KG1 (cell line): ENCODE data around the gene DCUN1D3.
A peak's percentile ranks its signal among the peaks of the same experiment; 100 is the strongest.
"Not testable (repeated sequence)": the region's sequence is repeated elsewhere in the genome, so short reads cannot be mapped to it uniquely, and the experiment has no call there.

Experiments used
- DNase-seq: peaks from one replicate; lab custom pipeline; 2025; lab: John Stamatoyannopoulos, UW

The DCUN1D3 gene, protein sequence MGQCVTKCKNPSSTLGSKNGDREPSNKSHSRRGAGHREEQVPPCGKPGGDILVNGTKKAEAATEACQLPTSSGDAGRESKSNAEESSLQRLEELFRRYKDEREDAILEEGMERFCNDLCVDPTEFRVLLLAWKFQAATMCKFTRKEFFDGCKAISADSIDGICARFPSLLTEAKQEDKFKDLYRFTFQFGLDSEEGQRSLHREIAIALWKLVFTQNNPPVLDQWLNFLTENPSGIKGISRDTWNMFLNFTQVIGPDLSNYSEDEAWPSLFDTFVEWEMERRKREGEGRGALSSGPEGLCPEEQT

DNA sequence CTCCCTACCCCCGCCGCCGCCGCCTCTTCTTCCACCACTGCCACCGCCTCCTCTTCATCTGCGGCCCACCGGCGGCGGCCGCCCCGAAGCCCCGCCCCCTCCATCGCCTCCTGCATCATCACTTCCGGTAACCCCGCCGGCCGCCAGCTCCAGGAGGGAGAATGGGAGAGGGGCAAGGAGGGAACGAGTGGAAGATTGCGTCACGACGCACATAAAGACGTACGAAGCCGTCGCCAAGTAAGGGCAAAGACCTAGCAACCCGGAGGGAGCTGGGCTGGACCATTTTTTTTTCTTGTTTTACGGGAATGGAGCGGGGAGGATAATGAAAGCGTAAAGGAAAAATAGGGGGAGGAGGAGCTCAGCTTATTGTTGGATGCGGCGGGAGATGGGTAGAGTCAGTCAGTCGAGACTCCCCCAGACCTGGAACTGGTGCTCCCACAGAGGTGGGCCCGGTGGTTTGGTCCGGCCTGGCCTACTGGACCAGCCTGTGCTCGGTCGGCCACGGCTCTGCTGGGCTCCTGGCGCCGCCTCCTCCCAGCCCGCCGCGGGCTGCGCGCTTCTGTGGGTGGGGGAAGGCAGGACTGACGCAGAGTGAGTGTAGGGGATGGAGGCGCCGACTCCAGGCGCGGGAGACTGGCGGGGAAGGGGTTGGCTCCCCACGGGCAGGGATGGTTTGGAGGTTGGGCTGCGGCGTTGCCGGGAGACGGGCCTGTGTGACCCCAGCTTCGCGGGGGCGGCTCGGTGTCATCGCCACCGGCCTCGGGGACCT lies at the start of gene DCUN1D3, which contains the start of gene LYRM1:
TSS of gene DCUN1D3 (minus strand) at position 60 of the 769 bp plus-strand sequence. CDS start 37,820 bp downstream, outside the sequence.
TSS of gene LYRM1 (plus strand) at position 473 of the 769 bp plus-strand sequence. CDS start 14,785 bp downstream, outside the sequence.
- DNase-seq, result peak; percentile 97

DNA sequence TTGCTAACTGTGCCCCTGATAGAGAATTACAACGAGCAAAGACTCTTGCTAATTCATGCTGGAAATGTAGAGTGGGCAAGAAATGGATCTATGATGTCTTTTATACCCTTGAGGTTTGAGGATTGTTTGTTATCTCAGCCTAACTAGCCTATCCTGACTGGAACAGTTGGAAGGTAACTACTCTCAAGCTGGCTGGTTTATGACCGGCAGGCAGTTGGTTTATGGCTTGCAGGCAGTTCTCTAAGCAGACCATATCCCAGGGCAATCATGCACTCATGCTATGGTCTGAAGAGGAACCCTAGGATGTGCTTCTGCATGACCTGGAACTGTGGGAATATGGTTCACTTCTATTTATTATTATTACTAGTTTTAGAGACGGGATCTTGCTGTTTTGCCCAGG lies 49.5 kb upstream of the DCUN1D3 start:
- DNase-seq, result no peak

DNA sequence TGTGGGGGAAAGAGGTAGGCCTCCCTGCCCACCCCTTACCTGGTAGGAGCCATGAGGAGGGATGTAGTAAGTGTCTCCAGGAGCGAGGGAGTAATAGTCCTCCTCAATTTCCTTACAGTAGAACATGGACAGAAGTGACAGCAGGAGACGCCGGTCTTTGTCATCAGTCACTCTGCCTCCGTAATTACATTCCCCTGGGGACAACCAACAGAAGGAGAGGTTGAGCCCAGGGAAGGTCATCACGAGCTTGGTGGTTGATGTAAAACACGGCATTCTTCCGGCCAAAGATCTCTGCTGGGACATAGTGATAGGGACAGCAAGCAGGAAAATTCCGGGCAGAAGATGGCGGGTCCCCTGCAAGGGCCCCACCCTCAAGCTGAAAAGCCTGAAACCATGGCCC lies 48.3 kb upstream of the DCUN1D3 start:
- no peak for DNase-seq

DNA sequence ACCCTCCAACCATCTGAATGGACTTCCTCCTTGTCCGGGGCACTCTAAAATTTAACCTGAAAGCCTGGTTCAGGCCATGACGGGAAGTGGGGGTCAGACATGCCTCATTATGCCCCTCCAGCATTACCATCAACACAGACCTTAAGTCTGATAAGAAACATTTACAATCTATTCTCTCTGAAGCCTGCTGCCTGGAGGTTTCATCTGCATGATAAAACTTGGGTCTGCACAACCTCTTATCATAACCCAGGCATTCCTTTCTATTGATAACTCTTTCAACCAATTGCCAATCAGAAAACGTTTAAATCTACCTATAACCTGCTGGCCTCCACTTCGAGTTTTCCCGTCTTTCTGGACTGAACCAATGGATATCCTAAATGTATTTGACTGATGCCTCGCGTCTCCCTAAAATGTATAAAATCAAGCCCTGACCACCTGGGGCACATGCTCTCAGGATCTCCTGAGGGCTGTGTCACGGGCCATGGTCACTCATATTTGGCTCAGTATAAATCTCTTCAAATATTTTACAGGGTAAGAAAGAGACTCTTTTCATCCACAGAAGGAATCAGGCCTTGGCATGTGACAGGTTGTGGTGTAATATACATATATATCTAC lies 46.0 kb upstream of the DCUN1D3 start:
- no peak for DNase-seq

DNA sequence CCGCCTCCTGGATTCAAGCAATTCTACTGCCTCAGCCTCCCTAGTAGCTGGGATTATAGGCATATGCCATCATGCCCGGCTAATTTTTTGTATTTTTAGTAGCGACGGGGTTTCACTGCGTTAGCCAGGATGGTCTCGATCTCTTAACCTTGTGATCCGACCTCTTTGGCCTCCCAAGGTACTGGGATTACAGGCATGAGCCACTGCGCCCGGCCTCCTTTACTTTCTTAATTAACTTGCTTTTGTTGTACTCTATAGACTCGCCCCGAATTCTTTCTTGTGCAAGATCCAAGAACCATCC lies 45.4 kb upstream of the DCUN1D3 start:
- not testable (repeated sequence) for DNase-seq

DNA sequence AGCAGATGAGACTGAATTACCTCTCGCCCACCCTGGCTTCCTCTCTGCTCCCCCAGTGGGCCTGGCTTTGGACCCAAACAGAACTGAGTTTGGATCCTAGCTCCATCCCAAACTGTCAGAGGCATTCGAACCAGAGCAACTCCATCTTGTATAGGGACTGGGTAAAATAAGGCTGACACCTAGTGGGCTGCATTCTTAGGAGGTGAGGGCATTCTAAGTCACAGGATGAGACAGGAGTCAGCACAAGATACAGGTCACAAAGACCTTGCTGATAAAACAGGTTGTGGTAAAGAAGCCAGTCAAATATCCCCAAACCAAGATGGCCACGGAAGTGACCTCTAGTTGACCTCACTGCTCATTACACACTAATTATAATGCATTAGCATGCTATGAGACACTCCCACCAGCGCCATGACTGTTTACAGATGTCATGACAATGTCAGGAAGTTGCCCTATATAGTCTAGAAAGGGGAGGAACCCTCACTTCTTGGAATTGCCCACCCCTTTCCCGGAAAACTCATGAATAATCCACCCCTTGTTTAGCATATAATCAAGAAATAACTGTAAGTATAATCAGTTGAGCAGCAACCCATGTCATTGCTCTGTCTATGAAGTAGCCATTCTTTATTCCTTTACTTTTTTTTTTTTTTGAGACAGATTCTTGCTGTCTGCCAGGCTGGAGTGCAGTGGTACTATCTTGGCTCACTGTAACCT lies 44.9 kb upstream of the DCUN1D3 start:
- no peak for DNase-seq

DNA sequence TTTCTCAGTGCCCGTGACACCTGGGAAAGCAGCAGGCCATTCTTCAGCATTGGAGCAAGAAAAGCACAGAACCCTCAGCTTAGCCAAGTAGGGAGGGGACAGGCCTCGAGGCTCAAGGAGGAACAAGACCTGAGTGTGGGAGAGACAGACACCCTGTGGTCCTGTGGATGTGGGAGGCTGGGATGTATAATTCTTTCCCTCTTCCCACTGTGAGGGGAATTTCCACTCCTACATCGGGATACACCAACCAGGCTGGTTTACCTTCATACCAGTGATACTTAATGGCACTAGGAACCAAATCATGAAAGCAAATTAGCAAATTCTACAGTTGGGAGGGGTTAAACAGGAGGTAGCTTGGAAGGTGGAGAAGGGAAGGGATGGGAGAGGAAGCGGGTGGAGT lies 42.1 kb upstream of the DCUN1D3 start:
- no peak for DNase-seq

DNA sequence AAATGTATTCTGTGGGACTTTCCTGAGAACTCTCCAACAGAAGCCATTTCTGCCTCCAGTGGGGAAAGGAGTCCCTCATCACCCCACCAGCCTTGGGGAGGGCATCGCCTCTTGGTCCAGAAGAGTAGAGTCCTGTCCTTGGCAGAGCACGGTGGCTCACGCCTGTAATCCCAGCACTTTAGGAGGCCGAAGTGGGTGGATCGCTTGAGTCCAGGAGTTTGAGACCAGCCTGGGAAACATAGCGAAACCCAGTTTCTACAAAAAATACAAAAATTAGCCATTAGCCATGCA lies 41.4 kb upstream of the DCUN1D3 start:
- no peak for DNase-seq

DNA sequence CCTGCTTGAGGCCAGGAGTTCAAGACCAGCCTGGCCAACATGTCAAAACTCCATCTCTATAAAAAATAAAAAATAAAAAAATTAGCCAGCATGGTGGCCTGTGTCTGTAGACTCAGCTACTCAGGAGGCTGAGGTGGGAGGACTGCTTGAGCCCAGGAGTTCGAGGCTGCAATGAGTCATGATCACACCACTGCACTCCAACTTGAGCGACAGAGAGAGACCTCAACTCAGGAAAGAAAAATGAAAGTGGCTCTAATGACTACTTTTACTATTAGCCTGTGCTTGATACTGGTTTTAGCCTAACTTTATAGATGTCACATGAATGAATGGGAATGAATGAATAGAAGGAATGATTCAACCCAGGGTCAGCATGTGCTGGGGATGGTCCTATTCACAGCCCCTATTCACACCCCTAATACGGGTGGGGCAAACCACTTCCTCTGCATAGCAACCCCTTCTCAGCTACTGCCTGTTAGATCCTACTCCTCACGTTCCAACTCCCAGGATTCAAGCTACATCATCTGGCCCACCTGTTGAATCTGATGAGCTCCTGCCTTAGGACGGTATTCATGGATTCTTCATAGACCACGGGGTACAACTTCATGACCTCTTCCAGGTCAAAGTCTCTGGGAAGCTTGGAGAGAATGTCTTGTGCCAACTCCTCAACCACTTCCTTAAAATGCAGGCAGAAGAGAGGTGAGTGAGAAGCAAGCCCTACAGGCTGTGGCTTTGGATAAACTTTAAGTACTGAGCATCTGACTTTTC lies 40.9 kb upstream of the DCUN1D3 start:
- DNase-seq, result no peak

DNA sequence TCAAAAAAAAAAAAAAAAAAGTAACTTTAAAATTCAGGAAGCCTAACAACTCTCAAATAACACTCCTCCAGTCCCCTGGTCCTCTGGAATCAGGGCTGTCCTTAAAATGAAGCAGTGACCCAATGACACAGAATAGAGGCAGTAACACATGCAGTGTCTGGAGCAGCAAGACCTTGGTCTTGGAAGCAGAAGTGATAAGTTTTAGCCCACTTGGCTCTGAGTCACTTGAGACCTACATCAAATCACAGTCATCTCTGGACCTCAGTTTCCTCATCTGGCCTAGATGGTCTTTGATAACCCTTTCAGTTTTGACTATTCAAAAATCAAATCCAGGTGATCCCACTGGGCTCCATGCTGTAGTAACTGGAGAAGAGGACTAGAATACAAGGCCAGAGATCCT lies 39.5 kb upstream of the DCUN1D3 start:
- no peak for DNase-seq

DNA sequence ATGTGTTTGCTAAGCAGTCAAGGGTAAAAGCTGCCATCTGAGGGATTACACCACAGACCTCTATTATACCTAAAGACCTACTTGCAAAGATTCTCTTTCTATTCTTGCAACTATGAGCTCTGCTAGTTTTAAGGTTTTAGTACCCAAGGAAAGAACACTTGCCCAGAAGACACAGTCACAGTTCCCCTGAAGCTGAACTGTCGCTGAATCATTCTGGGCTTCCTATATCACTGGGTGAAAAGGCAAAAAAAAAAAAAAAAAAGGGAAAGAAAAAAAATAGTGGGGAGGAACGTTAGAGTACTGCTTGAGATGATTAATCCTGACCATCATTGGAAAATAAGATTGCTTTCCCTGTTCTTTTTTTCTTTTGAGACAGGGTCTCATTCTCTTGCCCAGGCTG lies 38.3 kb upstream of the DCUN1D3 start:
- no peak for DNase-seq

DNA sequence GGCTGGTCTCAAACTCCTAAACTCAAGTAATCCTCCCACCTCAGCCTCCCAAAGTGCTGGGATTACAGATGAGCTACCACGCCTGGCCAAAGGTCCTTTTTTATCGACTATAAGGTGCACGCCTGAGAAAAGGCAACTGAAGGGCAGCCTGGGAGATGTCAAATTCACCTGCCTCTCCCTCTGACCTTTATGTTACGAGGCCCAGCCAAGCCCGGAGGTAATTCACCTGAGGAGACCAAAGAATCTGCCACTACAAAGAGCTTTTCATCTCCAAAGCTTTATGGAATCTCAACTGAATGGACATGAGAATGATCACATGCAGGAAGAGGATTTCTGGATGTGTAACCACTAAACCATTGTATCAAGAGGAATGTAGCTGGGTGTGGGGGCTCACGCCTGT lies 37.6 kb upstream of the DCUN1D3 start:
- DNase-seq, result no peak

DNA sequence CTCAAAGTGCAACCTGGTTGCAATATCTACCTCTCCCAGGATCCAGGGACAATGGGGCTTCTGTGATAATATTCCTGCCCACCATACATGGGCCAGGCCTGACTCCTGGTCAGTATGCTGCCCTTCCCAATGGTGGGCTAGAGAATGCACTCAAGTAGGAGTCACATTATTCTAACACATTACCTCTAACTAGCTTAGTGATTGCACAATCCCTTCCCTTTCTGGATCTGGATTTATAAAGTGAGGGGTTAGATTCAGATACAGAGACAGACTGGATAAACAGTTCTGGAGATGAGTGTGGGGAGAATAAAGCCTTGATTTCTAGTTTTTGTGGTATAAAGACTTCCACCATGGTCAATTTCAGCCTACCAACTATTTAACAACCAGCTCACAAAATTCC lies 33.4 kb upstream of the DCUN1D3 start:
- no peak for DNase-seq

DNA sequence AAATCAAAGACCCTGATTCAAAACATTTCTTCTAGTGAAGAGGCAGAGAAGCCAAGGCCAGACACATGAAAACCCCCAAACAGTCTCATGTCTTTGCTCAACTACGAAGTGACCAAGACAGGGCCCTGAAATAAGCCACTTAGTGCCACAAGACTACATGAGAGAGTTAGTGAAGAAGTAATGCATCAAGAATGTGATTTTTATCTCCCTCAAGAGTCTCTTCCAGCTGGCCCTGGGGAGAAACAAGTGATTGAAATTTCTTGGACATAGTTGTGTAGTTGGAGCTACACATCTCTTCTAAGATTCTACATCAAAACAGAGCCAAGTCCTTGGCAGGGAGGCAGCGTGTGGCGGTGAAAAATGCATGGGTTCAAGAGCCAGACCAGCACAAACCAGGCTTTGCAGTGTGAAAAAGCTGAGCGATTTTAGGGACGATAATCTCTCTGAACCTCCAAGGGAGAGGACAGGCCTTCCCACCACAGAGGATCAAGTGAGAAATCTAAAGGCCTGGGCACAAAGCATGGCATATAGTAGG lies 31.0 kb upstream of the DCUN1D3 start:
- no peak for DNase-seq

DNA sequence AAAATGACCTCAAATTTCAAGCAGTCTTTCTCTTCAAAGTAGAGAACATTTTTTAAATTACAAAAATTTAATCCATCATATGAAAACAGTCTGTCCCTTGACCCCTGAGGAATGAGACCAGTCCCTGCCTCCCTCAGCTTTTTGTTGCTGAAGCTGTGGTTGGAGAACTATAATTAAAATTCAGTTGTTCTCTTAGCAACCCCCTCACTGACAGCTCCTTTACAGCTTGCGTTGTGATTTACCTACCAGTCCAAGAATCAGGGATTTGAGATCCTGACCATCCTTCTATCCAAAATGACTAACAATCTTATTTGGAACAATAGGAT lies 30.2 kb upstream of the DCUN1D3 start:
- DNase-seq, result no peak

DNA sequence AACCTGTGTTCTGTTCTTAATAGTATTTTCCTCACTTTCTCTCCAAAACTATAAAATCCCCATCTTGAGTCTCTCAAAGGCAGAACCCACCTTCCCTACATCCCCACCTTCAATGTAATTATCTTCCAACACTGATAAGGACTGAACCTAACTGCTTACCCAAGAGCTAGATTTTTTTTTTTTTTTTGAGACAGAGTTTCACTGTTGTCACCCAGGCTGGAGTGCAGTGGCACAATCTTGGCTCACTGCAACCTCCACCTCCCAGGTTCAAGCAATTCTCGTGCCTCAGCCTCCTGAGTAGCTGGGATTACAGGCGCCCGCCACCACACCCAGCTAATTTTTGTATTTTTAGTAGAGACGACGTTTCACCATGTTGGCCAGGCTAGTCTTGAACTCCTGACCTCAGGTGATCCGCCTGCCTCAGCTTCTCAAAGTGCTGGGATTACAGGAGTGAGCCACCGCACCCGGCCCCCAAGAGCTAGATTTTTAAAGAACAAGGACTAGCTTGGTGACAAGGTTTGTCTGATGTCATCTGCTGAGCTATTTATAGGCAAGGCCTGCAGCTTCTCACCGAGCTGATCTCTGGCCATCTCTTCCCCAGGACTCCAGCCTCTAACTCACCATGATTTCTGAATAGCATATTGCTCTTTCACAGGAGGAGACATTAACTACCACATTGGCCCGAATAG lies 29.7 kb upstream of the DCUN1D3 start:
- not testable (repeated sequence) for DNase-seq

DNA sequence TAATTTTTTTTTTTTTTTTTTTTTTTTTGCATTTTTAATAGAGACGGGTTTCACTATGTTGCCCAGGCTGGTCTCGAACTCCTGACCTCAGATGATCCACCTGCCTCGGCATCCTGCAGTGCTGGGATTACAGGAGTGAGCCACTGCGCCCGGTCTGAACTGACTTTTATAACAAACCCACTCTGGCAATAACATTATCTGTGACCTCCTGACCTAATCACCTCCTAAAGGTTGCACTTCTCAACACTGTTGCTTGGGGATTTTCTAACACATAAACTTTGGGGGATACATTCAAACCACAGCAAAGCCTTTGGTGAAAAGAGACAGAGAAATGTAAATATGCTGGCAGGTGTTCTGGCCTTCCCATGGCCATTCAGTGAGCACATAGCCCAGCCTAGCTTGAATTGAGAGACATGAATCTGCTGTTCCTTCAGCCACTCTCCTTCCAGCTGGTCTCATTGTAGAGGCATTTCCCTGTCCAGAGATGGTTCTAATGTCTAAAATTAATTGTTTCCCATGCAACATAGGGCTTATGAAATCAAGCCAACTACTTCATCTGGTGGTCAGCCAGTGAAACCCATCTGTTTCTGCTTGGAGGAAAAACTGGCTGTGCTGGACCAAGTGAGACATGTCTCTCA lies 28.7 kb upstream of the DCUN1D3 start:
- no peak for DNase-seq

DNA sequence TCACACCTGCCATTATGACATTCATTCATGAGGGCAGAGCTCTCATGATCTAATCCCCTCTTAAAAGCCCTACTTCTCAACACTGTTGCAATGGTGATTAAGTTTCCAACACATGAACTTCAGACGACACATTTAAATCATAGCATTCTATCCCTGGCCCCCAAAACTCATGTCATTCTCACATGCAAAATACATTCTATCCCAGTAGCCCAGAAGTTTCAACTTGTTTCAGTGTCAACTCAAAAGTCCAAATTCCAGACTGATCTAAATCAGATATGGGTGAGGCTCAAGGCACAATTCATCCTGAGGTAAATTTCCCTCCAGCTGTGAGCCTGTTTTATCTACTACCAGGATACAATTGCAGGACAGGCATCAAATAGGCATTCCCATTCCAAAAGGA lies 25.6 kb upstream of the DCUN1D3 start:
- DNase-seq, result no peak

DNA sequence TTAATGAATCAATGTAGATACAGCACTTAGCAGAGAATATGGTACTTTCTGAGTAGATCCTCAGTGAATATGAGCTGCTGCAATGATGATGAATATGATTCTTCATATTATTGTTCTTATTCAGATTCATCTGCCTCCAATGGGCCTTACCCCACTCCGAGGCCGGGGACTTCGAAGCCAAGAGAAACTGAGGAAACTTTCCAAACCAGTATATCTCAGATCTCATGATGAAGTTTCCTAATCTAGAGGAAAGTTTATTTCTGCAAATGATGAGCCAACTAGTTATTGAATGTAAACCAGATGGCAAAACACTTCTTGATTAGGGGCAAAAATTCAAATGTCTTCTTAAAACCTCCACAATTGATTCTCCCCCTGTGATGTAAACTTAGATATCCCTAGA lies 23.7 kb upstream of the DCUN1D3 start:
- no peak for DNase-seq

DNA sequence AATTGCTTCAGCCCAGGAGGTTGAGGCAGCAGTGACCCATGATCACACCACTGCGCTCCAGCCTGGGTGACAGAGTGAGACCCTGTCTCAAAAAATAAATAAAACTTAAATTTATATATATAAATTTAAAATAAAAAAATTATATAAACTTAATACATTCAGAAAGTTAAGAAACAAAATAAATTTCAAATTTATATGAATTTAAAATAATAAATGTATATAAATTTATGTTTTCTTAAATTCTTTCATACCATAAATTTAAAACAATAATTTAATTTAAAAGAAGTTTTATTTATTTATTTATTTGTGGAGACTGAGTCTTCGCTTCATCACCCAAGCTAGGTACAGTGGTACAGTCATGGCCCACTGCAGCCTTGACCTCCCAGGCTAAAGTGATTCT lies 20.6 kb upstream of the DCUN1D3 start:
- no peak for DNase-seq

DNA sequence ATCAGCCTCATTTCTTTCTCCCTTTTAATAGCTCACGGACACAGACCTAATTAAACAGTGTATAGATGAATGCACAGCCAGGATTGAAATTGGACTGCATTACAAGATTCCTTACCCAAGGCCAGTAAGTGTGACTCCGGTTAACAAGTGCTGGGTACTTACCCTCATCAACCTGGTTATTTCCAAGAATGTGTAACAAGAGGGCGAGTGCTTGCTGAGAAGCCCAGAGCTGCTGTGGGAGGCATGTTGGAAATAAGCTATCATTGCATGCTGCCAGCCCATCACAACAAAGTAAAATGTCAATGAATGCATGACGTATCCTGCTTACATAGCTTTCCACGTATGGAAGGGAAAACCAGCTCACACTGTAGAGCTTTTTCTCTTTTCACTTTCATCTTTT lies 19.9 kb upstream of the DCUN1D3 start:
- DNase-seq, result no peak
